HCT116 (cell line): ENCODE measurements around the gene SMARCAL1. TPM values are rescaled to one million over a fixed set of nuclear protein-coding genes. Genes with fewer than 3 reads are reported as not detected.

Experiments used
- ATAC-seq: fragments of 200-7000 bp; cut with Tn5 transposase; 2 replicates; pipeline ENCODE4 v1.9.1; 2020; ENCODE audit warnings: mild to moderate bottlenecking, moderate library complexity
- BruUV-seq: library from RNA; stranded (reverse); fragments of 400-500 nt; replicated peaks from 2 replicates; lab custom pipeline; 2021; lab: Mats Ljungman, UMichigan
- CTCF ChIA-PET: fragments of 300-600 bp; sonication (Branson Sonifier 250); formaldehyde crosslinking; loops from one replicate; lab custom pipeline; 2021; ENCODE audit warnings: antibody characterized with exemption; lab: Charles Lee
- POLR2A ChIA-PET: fragments of 300-600, 350-600 bp; sonication (Branson Sonifier 250); formaldehyde crosslinking; loops from one replicate; lab custom pipeline; 2021; ENCODE audit warnings: antibody characterized with exemption; lab: Charles Lee
- RAD21 ChIA-PET, 2 experiments: fragments of 300-600 bp; sonication (Branson Sonifier 250); formaldehyde crosslinking; loops; one replicate each; lab custom pipeline; 2023; ENCODE audit warnings: low total read pairs in 2 of 2; ENCODE audit not compliant: uncharacterized antibody in 2 of 2, unreplicated experiment in 2 of 2, low non-redundant PET in 1 of 2; lab: Charles Lee
- DNase-seq: peaks from one replicate; pipeline ENCODE4 v3.0.0-alpha.2; 2010; ENCODE audit warnings: low read depth, low spot score
- H2AFZ ChIP-seq: fragments of 200-600 bp; shearing (Covaris generic), sonication (generic); 2 replicates; pipeline ENCODE4 v1.6.1; 2017; ENCODE audit warnings: low read depth, mixed run types, mixed read lengths, antibody characterized with exemption, low read length; ENCODE audit not compliant: poor library complexity, severe bottlenecking
- H3K27ac ChIP-seq: 2 replicates; pipeline ENCODE4 v1.5.1; 2012; ENCODE audit warnings: low read depth, low read length
- H3K27me3 ChIP-seq: fragments of 200-600 bp; sonication (generic); 2 replicates; pipeline ENCODE4 v1.6.1; 2016; ENCODE audit warnings: mixed run types, low read length, mixed read lengths; ENCODE audit not compliant: insufficient read depth
- H3K36me3 ChIP-seq, 2 experiments: fragments of 200-500 bp in 1 of 2; fragments of 200-600 bp in 1 of 2; sonication (Bioruptor generic) in 1 of 2; sonication (generic) in 1 of 2; 2 replicates each; pipeline versions ENCODE4 v1.5.1 to v1.6.1; 2014 to 2016; ENCODE audit warnings: low read length in 2 of 2, inconsistent platforms in 1 of 2, mixed read lengths in 1 of 2, mixed run types in 1 of 2; ENCODE audit not compliant: insufficient read depth in 2 of 2, control insufficient read depth in 1 of 2
- H3K4me1 ChIP-seq, 2 experiments: fragments of 200-600 bp in 1 of 2; sonication (generic) in 1 of 2; 2 replicates each; pipeline versions ENCODE4 v1.5.1 to v1.6.1; 2012 to 2017; ENCODE audit warnings: low read length in 2 of 2, inconsistent platforms in 1 of 2, mild to moderate bottlenecking in 1 of 2, mixed read lengths in 1 of 2, mixed run types in 1 of 2, moderate library complexity in 1 of 2; ENCODE audit not compliant: insufficient read depth in 2 of 2, control insufficient read depth in 1 of 2
- H3K4me2 ChIP-seq: fragments of 200-600 bp; sonication (generic); 2 replicates; pipeline ENCODE4 v1.6.1; 2017; ENCODE audit warnings: mixed run types, low read length, mixed read lengths
- H3K4me3 ChIP-seq, 2 experiments: fragments of 200-600 bp in 1 of 2; sonication (generic) in 1 of 2; replicated peaks in 1 of 2; 2 replicates each; pipeline ENCODE4 v1.5.1; 2011 to 2016; ENCODE audit warnings: low read length in 2 of 2, control low read depth in 1 of 2, low read depth in 1 of 2, mild to moderate bottlenecking in 1 of 2, mixed read lengths in 1 of 2, mixed run types in 1 of 2
- H3K79me2 ChIP-seq: fragments of 200-600 bp; sonication (generic); 2 replicates; pipeline ENCODE4 v1.6.1; 2017; ENCODE audit warnings: mild to moderate bottlenecking, mixed run types, low read length, moderate library complexity, mixed read lengths; ENCODE audit not compliant: insufficient read depth
- H3K9ac ChIP-seq: fragments of 200-600 bp; sonication (generic); 2 replicates; pipeline ENCODE4 v1.6.1; 2016; ENCODE audit warnings: low read length, mixed read lengths
- H3K9me2 ChIP-seq: fragments of 200-600 bp; sonication (generic), shearing (Covaris generic); 2 replicates; pipeline ENCODE4 v1.6.1; 2017; ENCODE audit warnings: mixed run types, mild to moderate bottlenecking, moderate library complexity; ENCODE audit not compliant: insufficient read depth
- H3K9me3 ChIP-seq, 2 experiments: fragments of 200-500 bp in 1 of 2; fragments of 200-600 bp in 1 of 2; sonication (Bioruptor generic) in 1 of 2; sonication (generic) in 1 of 2; 2 replicates each; pipeline ENCODE4 v1.6.1; 2014 to 2017; ENCODE audit warnings: low read length in 2 of 2, mixed read lengths in 2 of 2, inconsistent platforms in 1 of 2, low read depth in 1 of 2, mild to moderate bottlenecking in 1 of 2, mixed run types in 1 of 2, moderate library complexity in 1 of 2; ENCODE audit not compliant: control insufficient read depth in 1 of 2, insufficient read depth in 1 of 2
- H4K20me1 ChIP-seq: fragments of 200-600 bp; sonication (generic), shearing (Covaris generic); 2 replicates; pipeline ENCODE4 v1.6.1; 2017; ENCODE audit warnings: mixed run types, mild to moderate bottlenecking, moderate library complexity; ENCODE audit not compliant: insufficient read depth
- CTCF ChIP-seq, 3 experiments: fragments of 200-600 bp in 1 of 3; sonication (generic) in 1 of 3; IDR thresholded peaks in 2 of 3; conservative IDR thresholded peaks in 1 of 3; 2 replicates each; pipeline ENCODE4 v1.5.1; 2012 to 2017; ENCODE audit warnings: low read depth in 2 of 3, low read length in 2 of 3, antibody characterized with exemption in 1 of 3, borderline replicate concordance in 1 of 3, control low read depth in 1 of 3, mild to moderate bottlenecking in 1 of 3, mixed read lengths in 1 of 3, mixed run types in 1 of 3, moderate library complexity in 1 of 3; ENCODE audit not compliant: insufficient read depth in 1 of 3
- EZH2phosphoT487 ChIP-seq: fragments of 200-600 bp; IDR thresholded peaks from 2 replicates; pipeline ENCODE4 v1.6.1; 2018; ENCODE audit warnings: antibody characterized with exemption, borderline replicate concordance
- MAX ChIP-seq: IDR thresholded peaks from 2 replicates; pipeline ENCODE4 v1.6.1; 2012
- POLR2A ChIP-seq: IDR thresholded peaks from 2 replicates; pipeline ENCODE4 v1.7.0; 2011; ENCODE audit warnings: borderline replicate concordance; ENCODE audit not compliant: insufficient read depth, insufficient read length; ENCODE audit errors: extremely low read depth
- SIN3A ChIP-seq: IDR thresholded peaks from 2 replicates; pipeline ENCODE4 v1.6.1; 2012; ENCODE audit warnings: low read depth
- SRF ChIP-seq: IDR thresholded peaks from 2 replicates; pipeline ENCODE4 v1.6.1; 2012; ENCODE audit warnings: low read depth
- YY1 ChIP-seq: IDR thresholded peaks from 2 replicates; pipeline ENCODE4 v1.6.1; 2011; ENCODE audit warnings: low read length, low read depth, moderate library complexity, mild to moderate bottlenecking; ENCODE audit not compliant: insufficient replicate concordance; ENCODE audit errors: extremely low read depth
- ZBTB33 ChIP-seq: IDR thresholded peaks from 2 replicates; pipeline ENCODE4 v1.6.1; 2011; ENCODE audit warnings: mild to moderate bottlenecking, low read length, moderate library complexity; ENCODE audit not compliant: insufficient replicate concordance; ENCODE audit errors: extremely low read depth
- ZNF274 ChIP-seq: fragments of 200-500 bp; sonication (Bioruptor generic); IDR thresholded peaks from 2 replicates; pipeline ENCODE4 v1.6.1; 2014; ENCODE audit warnings: mild to moderate bottlenecking, low read depth, low read length, inconsistent platforms
- intact Hi-C: fragments of 100-400 bp; cut with micrococcal nuclease; formaldehyde crosslinking; loops from 2 replicates; pipeline ENCODE4 v1.10.0; 2022
- total RNA-seq: library from RNA; stranded (reverse); gene quantifications from one replicate; pipeline ENCODE4 v1.2.1, GENCODE V29; 2021; ENCODE audit not compliant: unreplicated experiment
- TF ChIP-seq, protein P1 (sequence below): IDR thresholded peaks from 2 replicates; pipeline ENCODE4 v1.6.1; 2012; ENCODE audit warnings: low read depth
- TF ChIP-seq, protein P2 (sequence below): IDR thresholded peaks from 2 replicates; pipeline ENCODE4 v1.6.1; 2012

The SMARCAL1 gene
- total RNA-seq, 1 experiment from 2014 or later: 18.0 TPM

GRCh38 chr2:216426938-216427337, 14.7 kb downstream of the SMARCAL1 start:
- intact Hi-C loops: no loop called here
- Histone ChIP-seq H3K4me2 (no peak overlapping the region), H3K4me3 (no peak overlapping the region), H2AFZ (no peak overlapping the region), H3K9me3 (peaks cover 0 to 3% of the 10 kb centered on the region in 2 experiments; a peak in 1 of 4 replicates), H3K4me1 (0 out of 4 replicates have a peak, but pooled peaks cover 0 to 5% of the 10 kb centered on the region in 2 experiments)
- TF ChIP-seq SIN3A (no peak), SRF (no peak), POLR2A (no peak), CTCF (IDR thresholded peaks at IDR 0.05 in 2 of 3, conservative IDR thresholded peaks at IDR 0.05 in 1 of 3; ENCODE audit: borderline replicate concordance in 1 of 3, insufficient read depth in 1 of 3, low read depth in 2 of 3, low read length in 2 of 3) (no peak), YY1 (no peak), ZBTB33 (no peak), EZH2phosphoT487 (no peak), ZNF274 (no peak), MAX (no peak)
- TF ChIP-seq, protein P1, sequence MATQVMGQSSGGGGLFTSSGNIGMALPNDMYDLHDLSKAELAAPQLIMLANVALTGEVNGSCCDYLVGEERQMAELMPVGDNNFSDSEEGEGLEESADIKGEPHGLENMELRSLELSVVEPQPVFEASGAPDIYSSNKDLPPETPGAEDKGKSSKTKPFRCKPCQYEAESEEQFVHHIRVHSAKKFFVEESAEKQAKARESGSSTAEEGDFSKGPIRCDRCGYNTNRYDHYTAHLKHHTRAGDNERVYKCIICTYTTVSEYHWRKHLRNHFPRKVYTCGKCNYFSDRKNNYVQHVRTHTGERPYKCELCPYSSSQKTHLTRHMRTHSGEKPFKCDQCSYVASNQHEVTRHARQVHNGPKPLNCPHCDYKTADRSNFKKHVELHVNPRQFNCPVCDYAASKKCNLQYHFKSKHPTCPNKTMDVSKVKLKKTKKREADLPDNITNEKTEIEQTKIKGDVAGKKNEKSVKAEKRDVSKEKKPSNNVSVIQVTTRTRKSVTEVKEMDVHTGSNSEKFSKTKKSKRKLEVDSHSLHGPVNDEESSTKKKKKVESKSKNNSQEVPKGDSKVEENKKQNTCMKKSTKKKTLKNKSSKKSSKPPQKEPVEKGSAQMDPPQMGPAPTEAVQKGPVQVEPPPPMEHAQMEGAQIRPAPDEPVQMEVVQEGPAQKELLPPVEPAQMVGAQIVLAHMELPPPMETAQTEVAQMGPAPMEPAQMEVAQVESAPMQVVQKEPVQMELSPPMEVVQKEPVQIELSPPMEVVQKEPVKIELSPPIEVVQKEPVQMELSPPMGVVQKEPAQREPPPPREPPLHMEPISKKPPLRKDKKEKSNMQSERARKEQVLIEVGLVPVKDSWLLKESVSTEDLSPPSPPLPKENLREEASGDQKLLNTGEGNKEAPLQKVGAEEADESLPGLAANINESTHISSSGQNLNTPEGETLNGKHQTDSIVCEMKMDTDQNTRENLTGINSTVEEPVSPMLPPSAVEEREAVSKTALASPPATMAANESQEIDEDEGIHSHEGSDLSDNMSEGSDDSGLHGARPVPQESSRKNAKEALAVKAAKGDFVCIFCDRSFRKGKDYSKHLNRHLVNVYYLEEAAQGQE: no peak
- TF ChIP-seq, protein P2, sequence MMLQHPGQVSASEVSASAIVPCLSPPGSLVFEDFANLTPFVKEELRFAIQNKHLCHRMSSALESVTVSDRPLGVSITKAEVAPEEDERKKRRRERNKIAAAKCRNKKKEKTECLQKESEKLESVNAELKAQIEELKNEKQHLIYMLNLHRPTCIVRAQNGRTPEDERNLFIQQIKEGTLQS: no peak
- TF ChIP-seq, all 23 proteins: peak for 0
- ChIA-PET CTCF (no interaction called here), POLR2A (no interaction called here), RAD21 (no interaction called here)
- Histone ChIP-seq H3K9ac (no peak overlapping the region), H3K27me3 (no peaks in the 10 kb centered on the region), H3K27ac (no peak overlapping the region), H4K20me1 (no peaks in the 10 kb centered on the region), H3K36me3 (peaks cover 14 to 23% of the 10 kb centered on the region in 2 experiments), H3K79me2 (no peaks in the 10 kb centered on the region), H3K9me2 (no peaks in the 10 kb centered on the region)
- DNase-seq: no peak
- ATAC-seq: no peak
- BruUV-seq: no TSS peak
